ENCODE data around the gene GNB2. TPM values are rescaled to one million over a fixed set of nuclear protein-coding genes. Genes with fewer than 3 reads are reported as not detected.

The GNB2 gene
- total and polyA plus RNA-seq, 2 of the 13 experiments (the other 11 are each of a cell fraction or from before 2014, with no cell fraction given): 48.3 to 67.1 TPM

DNA sequence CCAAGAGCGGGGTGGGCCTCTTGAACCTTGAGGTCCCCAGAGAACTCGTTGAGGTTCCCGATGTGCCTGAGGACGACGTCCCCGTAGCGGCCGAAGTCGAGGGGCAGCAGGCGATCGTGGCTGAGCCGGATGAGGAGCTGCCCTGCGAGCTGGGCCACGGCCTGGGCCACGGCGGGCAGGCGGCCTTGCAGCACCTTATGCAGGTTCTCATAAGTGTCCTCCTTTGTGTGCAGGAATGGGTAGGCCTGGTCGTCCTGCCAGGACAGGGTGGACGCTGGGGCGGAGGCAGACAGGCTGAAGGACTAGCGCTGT is 46.3 kb upstream of the GNB2 start:
- BruUV-seq (replicated peaks): no TSS peak
- ChIA-PET CTCF (ENCODE audit: low intra/inter-chr PET ratio, low total read pairs) (no interaction called here), POLR2A (no interaction called here)
- DNase-seq (ENCODE audit: low spot score) (no peak), FAIRE-seq (no peak), ATAC-seq (no peak)
- in situ Hi-C loops (cut with HindIII; ENCODE audit: extremely low pct_ligation_motif_present, low pct_unique_long_range_greater_than_20kb) (no loop called here), intact Hi-C loops (cut with micrococcal nuclease; ENCODE audit: unreplicated experiment) (no loop called here)
- Histone ChIP-seq H3K9me3 (ENCODE audit: low read length) (no peaks in the 10 kb centered on the region), H3K27me3 (ENCODE audit: control insufficient read depth in 1 of 2, insufficient read depth in 2 of 2, low read length in 2 of 2) (no peaks in the 10 kb centered on the region), H3K27ac (ENCODE audit: extremely low read length, insufficient read depth, low read length) (no peak overlapping the region), H3K4me1 (ENCODE audit: insufficient read depth, low read length) (peaks cover 2% of the 10 kb centered on the region; the same call in 1 of the 2 replicates), H3K79me2 (ENCODE audit: insufficient read depth, low read length) (no peaks in the 10 kb centered on the region), H3K36me3 (replicated peaks in 1 of 2; ENCODE audit: control insufficient read depth in 1 of 2, insufficient read depth in 2 of 2, low read length in 2 of 2) (peaks cover 4 to 30% of the 10 kb centered on the region in 2 experiments; a peak in 4 of 5 replicates), H3K4me2 (ENCODE audit: low read depth, low read length) (no peak overlapping the region), H4K20me1 (ENCODE audit: insufficient read depth, low read length) (peaks cover 6% of the 10 kb centered on the region; the same call in 1 of the 2 replicates), H3K4me3 (replicated peaks in 1 of 3; ENCODE audit: insufficient read depth in 1 of 3, low read depth in 2 of 3, low read length in 3 of 3) (no peak overlapping the region), H3K9ac (ENCODE audit: insufficient read depth, low read depth, low read length) (no peak overlapping the region), H2AFZ (ENCODE audit: low read length) (no peak overlapping the region)
- 97% methylated on average over 9 of the region's 21 CpGs for WGBS (ENCODE audit: low lambda C conversion rate)
- TF ChIP-seq SP2 (CRISPR knock-in tag; IDR thresholded peaks at IDR 0.05): no peak
- TF ChIP-seq ZFYVE20 (CRISPR knock-in tag; IDR thresholded peaks at IDR 0.05; ENCODE audit: borderline replicate concordance, low read depth): no peak
- TF ChIP-seq, protein P1, sequence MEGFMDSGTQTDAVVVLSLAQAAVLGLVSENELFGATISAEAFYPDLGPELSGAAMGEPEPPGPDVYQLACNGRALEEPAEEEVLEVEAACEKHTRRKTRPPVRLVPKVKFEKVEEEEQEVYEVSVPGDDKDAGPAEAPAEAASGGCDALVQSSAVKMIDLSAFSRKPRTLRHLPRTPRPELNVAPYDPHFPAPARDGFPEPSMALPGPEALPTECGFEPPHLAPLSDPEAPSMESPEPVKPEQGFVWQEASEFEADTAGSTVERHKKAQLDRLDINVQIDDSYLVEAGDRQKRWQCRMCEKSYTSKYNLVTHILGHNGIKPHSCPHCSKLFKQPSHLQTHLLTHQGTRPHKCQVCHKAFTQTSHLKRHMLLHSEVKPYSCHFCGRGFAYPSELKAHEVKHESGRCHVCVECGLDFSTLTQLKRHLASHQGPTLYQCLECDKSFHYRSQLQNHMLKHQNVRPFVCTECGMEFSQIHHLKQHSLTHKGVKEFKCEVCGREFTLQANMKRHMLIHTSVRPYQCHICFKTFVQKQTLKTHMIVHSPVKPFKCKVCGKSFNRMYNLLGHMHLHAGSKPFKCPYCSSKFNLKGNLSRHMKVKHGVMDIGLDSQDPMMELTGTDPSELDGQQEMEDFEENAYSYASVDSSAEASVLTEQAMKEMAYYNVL (CRISPR knock-in tag; IDR thresholded peaks at IDR 0.05; ENCODE audit: borderline replicate concordance): no peak
- TF ChIP-seq AGO2 (optimal IDR thresholded peaks at IDR 0.05; ENCODE audit: low read depth, low read length): peak; percentile 48
- no peak for TF ChIP-seq HMGA1 (CRISPR knock-in tag; conservative IDR thresholded peaks at IDR 0.05)

DNA sequence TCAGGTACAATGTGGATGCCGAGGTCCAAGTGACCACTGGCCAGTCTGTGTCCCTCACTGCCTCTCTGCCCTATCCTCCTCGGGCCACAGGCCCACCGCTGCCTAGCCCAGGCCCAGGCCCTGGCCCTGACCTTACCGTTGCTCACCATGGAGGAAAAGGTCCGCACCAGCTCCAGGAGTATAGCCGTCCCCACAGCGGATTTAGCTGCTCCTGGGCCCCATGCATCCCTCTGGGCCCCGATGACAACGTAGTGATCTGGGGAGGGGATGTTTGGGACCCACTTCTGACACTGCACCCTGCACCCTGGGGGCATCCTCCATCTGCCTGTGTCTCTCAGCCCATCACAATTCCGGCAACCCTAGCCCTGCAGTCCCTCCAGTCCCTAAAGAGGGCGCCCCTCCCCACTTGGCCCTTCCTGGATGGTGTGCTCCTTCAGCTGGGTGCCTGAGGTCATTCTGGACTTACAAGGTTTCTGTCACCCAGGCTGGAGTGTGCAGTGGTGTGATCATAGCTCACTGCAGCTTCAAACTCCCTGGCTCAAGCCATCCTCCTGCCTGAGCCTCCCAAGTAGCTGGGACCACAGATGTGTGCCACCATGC is 44.3 kb upstream of the GNB2 start:
- POLR2A ChIA-PET: interaction anchor here (0.6 to 1.9 kb wide), 5 partner anchors 10 to 75 kb away, joined by 3 to 7 read pairs (median 5); partner anchors contain the start of genes FBXO24, LRCH4 and MOSPD3
- intact Hi-C loops (cut with micrococcal nuclease; ENCODE audit: unreplicated experiment): loop anchor here (1.0 kb wide), 1 partner anchor 62 kb away; no protein-coding TSS in a partner anchor
- TF ChIP-seq SMC3 (IDR thresholded peaks at IDR 0.05; ENCODE audit: low read length) (peak; percentile 45), NCOA1 (CRISPR knock-in tag; IDR thresholded peaks at IDR 0.05) (no peak), TGIF2 (CRISPR knock-in tag; IDR thresholded peaks at IDR 0.05) (no peak), MED13 (CRISPR knock-in tag; IDR thresholded peaks at IDR 0.05) (no peak), KLF11 (CRISPR knock-in tag; IDR thresholded peaks at IDR 0.05) (no peak), AKAP8 (CRISPR knock-in tag; IDR thresholded peaks at IDR 0.05) (no peak), CBX2 (IDR thresholded peaks at IDR 0.05; ENCODE audit: low read depth, low read length) (no peak), CBX2 (CRISPR knock-in tag; IDR thresholded peaks at IDR 0.05; ENCODE audit: low read depth) (no peak)
- TF ChIP-seq, protein P2, sequence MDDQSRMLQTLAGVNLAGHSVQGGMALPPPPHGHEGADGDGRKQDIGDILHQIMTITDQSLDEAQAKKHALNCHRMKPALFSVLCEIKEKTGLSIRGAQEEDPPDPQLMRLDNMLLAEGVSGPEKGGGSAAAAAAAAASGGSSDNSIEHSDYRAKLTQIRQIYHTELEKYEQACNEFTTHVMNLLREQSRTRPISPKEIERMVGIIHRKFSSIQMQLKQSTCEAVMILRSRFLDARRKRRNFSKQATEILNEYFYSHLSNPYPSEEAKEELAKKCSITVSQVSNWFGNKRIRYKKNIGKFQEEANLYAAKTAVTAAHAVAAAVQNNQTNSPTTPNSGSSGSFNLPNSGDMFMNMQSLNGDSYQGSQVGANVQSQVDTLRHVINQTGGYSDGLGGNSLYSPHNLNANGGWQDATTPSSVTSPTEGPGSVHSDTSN (CRISPR knock-in tag; IDR thresholded peaks at IDR 0.05; ENCODE audit: borderline replicate concordance): no peak
- TF ChIP-seq, protein P3, sequence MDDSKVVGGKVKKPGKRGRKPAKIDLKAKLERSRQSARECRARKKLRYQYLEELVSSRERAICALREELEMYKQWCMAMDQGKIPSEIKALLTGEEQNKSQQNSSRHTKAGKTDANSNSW (CRISPR knock-in tag; IDR thresholded peaks at IDR 0.05; ENCODE audit: borderline replicate concordance): no peak

More for the DNA sequence above, 44.3 kb upstream of the GNB2 start:
- in situ Hi-C loops (cut with HindIII; ENCODE audit: extremely low pct_ligation_motif_present, low pct_unique_long_range_greater_than_20kb): no loop called here
- no peak overlapping the region for H3K4me3 ChIP-seq (replicated peaks in 1 of 3; ENCODE audit: insufficient read depth in 1 of 3, low read depth in 2 of 3, low read length in 3 of 3)
- no peaks in the 10 kb centered on the region for H3K27me3 ChIP-seq (ENCODE audit: control insufficient read depth in 1 of 2, insufficient read depth in 2 of 2, low read length in 2 of 2)
- H3K36me3 ChIP-seq (replicated peaks in 1 of 2; ENCODE audit: control insufficient read depth in 1 of 2, insufficient read depth in 2 of 2, low read length in 2 of 2): peaks cover 4 to 35% of the 10 kb centered on the region in 2 experiments; a peak in 4 of 5 replicates
- BruUV-seq (replicated peaks): no TSS peak
- H3K27ac ChIP-seq (ENCODE audit: extremely low read length, insufficient read depth, low read length): no peak overlapping the region
- no peaks in the 10 kb centered on the region for H3K9me3 ChIP-seq (ENCODE audit: low read length)
- no peak overlapping the region for H3K9ac ChIP-seq (ENCODE audit: insufficient read depth, low read depth, low read length)
- no peaks in the 10 kb centered on the region for H3K4me1 ChIP-seq (ENCODE audit: insufficient read depth, low read length)
- no peaks in the 10 kb centered on the region for H3K79me2 ChIP-seq (ENCODE audit: insufficient read depth, low read length)
- WGBS (ENCODE audit: low lambda C conversion rate): 73% methylated on average over 5 of the region's 11 CpGs
- FAIRE-seq (no peak), ATAC-seq (peak; percentile 77), DNase-seq (ENCODE audit: low spot score) (no peak)
- CTCF ChIA-PET (ENCODE audit: low intra/inter-chr PET ratio, low total read pairs): interaction anchor here (1.5 kb wide), 1 partner anchor 62 kb away, joined by 8 read pairs; no protein-coding TSS in a partner anchor
- peaks cover 6% of the 10 kb centered on the region; the same call in 1 of the 2 replicates for H4K20me1 ChIP-seq (ENCODE audit: insufficient read depth, low read length)
- H2AFZ ChIP-seq (ENCODE audit: low read length): no peak overlapping the region
- H3K4me2 ChIP-seq (ENCODE audit: low read depth, low read length): no peak overlapping the region
